GM15510 (cell line): ENCODE measurements around the gene COL1A1.

Source experiments
- POLR2A ChIP-seq: IDR thresholded peaks from 3 replicates; pipeline ENCODE4 v1.6.1; 2011; ENCODE audit warnings: borderline replicate concordance; ENCODE audit not compliant: insufficient read length; ENCODE audit errors: extremely low read depth

The COL1A1 gene

DNA sequence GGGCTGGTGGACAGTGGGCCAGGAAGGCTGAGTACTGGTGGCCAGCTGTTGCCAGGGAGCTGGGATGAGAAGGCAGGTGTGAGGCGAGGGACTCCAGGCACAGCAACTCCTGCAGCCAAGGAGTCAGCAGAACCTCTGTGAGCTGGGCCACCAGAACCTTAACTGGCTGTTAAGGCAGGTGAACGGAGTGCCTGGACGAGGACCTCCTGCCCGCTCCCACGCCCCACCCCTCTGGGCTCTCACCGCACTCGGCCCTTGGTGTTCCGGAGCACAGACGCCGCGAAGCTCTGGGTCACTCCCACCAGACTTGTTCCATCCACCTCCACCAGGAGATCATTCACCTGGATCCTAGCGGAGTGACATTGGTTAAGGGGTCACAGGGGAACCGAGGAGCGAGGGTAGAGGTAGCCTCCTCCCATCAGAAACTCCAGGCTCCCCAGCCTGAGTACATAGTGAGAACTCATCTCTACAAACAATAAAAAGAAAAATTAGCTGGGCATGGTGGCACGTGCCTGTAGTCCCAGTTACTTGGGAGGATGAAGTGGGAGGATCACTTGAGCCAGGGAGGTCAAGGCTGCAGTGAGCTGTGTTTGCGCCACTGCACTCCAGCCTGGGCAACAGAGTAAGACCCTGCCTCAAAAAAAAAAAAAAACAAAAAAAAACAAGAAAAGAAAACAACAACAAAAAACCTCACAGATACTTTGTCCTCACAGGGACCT, 60.2 kb downstream of the COL1A1 start:
- no peak for TF ChIP-seq POLR2A

DNA sequence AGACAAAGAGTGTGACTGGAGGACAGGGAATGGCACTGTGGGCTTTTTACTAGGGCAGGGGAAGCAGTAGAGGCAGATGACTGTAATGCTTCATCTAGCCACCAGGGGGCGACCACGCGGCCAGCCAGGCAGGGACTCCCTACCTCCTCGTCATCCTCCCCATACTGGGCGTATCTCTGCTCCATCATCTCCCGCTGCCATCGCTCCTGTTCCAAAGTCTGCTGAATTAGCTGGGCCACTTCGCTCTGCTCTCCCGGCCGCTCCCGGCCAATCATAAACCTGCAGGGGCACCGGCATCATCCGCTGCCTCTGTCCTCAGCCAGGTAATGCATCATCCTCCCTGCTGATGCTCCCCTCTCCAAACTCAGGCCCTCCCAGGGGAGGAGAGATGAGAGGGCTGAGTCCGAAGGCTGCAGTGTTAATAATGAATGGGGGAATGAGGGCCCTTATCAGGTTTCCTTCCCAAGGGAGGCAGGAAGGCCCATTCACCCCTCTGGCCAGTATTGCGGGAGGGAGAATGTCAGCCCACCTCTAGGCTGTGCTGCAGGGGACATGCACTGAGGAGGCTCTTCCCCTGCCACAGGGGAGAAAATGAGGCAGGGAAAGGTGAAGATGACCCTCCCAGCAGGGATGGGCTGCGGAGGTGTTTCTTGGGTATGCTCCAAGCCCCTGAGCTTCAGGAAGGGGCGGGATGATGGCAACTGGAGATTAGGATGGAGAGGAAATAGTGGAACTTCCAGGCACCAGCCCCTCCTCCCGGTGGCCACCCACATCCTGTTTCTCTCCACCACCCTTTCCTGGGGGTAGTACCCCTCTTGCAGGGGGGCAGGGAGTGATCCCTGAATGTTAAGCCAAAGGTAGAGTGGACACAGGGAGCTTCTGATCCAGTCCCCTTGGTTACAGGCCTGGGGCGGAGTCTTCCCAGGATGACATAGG, 61.2 kb downstream of the COL1A1 start:
- TF ChIP-seq POLR2A, result peak; percentile 13

DNA sequence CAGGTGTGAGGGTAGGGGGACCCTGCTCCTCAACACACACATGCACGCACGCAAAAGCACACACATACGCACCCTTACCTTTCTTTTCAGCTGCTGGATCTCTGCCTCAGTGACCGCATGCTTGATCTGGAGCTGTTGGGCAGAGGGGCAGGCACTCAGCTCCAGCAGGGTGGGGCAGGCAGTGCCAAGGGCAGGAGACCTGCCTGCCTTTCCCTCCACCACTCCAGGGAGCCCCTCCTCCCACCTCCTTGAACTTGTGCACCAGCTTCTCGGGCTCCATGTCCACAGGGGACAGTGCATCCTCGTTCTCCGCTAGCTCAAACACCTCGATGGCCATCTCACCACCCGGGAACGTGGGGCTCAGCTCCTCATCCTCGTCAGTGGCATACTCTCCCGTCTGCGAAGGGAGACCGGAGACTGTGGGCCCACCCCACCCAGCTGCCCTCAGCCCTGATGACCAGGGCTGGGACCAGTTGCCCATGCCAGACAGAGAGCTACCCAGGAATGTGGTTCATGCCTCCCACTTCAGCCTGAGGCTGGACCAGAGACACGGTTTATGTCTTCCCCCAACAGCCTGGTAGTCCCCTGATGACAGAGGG, 62.1 kb downstream of the COL1A1 start:
- TF ChIP-seq POLR2A, result no peak

DNA sequence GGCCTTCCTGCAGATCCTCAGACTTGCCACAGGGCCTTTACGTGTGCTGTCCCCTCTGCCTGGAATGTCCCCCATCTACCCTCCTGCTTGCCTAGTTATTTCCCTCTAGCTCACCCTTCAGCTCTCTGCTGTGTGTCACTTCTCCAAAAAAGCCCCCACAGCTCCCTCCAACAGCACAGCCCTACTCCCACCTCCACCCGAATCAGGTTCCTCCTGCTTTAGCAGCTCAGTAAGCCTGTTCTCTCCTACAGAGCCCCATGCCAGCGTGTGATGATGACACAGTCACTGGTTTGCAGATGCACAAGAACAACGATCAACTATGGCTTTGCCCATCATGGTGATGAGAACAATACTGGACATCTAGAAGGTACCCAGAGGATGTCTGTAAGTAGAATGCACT, 64.4 kb downstream of the COL1A1 start:
- no peak for TF ChIP-seq POLR2A

DNA sequence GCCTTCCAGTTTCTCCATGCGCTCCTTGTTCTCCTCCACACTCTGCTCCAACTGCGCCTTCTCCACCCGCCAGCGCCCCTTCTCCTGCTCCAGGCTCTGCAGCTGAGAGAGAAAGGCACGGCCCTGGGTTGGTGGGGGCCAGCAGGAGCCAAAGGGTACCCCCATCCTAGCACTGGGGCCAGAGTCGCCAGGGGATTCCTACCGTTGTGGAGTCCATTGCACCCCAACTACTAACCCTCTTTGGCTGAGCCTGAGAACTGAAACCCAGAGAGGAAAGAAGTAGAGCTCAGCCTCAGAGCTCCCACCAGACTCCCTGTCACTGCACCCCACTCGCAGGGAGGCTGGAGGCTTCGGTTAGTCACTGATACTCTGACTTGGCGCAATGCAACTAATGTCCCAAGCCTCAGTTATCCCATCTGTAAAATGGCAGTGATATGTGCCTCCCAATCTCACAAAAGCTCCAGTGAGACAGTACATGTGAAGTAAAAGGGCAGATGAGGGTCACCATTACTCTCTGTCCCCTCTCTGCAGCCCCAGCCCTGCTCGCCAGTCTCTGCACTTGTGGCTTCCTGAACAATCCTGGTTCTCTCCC, 65.2 kb downstream of the COL1A1 start:
- no peak for TF ChIP-seq POLR2A

DNA sequence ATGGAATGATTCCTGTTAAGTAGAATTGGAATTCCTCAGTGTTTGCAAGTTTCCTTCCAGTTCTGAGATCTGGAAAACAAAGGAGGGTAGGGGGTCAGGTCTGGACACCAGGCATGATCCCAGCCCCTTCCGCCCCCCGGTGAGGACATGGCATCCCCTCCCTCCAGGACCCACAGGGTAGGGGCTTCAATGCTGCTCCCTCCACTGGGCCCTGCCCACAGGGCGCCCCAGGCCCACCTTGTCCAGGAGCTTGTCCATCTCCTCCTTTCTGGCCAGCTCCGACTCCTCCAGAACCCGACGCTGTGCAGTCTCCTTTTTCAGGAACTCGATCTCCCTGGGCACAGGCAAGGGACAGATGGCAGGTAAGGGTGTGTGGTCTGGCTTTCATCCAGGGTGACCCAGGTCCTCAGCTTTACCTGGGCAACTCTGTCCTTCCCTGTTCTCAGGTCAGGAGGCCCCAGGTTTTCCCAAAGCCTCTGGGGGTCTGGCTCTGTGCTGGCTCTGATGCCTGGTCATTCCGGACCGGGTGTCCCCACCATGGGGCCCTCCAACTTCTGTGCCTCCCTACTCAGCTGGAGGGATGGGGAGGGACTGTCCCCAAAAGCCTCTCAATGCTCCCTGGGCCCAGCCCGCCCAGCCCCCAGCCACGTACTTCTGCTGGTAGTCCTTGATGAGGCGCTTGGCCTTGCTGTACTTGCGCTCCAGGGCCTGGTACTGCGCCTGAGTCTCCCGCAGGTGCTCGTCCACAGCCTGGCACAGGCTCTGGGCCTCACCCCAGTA, 65.9 kb downstream of the COL1A1 start:
- no peak for TF ChIP-seq POLR2A

DNA sequence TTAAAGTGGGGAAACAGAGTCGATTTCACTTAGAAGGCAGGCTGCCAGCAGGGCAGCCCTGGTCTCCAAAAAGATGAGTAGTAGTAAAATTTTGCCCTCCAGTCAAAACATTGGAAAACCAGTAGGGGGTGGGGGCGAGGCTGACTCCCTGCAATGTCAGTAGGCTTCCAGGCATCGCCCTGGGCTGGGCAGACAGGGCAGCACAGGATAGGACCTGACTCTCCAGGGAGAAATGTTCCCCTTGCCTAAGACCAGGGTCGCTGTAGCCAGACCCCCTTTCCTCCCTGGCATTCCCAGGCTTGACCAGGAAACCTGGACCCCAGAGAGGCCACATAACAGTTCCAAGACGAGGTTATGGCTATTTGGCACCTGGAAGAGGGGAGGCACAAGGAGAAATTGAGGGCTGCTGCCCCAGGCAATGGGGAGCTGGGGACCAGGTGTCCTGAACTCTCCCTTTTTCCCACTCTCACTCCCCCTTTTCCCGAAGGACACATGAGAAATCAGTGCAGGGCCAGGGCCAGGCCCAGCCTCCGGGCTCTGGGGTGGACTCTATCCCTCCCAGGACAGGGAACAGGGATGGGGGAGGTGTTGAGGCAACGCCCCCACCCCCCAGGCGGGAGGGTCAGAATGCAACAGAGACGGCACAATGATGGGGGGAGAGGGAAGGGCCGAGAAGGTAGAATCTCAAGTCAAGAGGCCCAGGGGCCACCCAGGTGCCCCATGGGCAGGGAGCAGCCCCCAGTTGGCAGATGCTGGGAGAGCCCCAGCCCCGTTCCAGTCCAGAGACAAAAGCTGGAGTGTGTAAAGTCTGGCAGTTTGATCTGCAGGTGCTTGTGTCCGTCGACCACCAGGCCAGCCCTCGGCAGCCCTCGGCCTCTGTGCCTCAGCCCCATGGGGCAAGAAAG, 67.0 kb downstream of the COL1A1 start:
- TF ChIP-seq POLR2A, result no peak

DNA sequence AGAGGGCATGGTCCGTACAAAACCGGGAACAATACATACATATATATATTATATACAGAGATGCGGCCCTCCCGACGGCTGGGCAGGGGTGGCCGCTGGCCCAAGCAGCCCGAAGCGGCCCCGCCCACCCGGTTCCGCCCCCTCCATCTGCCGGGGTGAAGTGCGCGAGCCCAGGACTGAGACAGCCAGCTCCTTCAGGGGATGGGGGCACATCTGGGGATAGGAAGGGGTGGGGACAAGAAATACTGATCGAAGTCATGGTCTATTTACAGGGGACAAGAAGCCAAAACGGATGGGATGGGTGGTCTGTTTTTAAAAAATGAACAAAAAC, 67.7 kb downstream of the COL1A1 start:
- no peak for TF ChIP-seq POLR2A
